OCI-LY3 (cell line): ENCODE measurements around the gene NKAPD1.

Experiments
- H2AFZ ChIP-seq: fragments of 200-600, 300-600 bp; shearing (Covaris generic); 2 replicates; pipeline ENCODE4 v1.6.0; 2014; ENCODE audit warnings: antibody characterized with exemption, low read depth, low read length
- H3K27ac ChIP-seq: fragments of 200-600, 300-600 bp; sonication (generic); 2 replicates; pipeline ENCODE4 v1.5.1; 2014; ENCODE audit warnings: mild to moderate bottlenecking, low read length, moderate library complexity, mixed read lengths
- H3K27me3 ChIP-seq: fragments of 200-600, 300-600 bp; sonication (generic); 2 replicates; pipeline ENCODE4 v1.6.1; 2014; ENCODE audit warnings: low read depth, low read length, mixed read lengths
- H3K36me3 ChIP-seq: fragments of 200-600, 300-600 bp; sonication (generic); replicated peaks from 2 replicates; pipeline ENCODE3; 2014; ENCODE audit warnings: low read depth, low read length, mixed read lengths
- H3K4me1 ChIP-seq: fragments of 300-600, 200-600 bp; sonication (generic); 2 replicates; pipeline ENCODE4 v1.6.1; 2014; ENCODE audit warnings: low read length, mixed read lengths
- H3K4me2 ChIP-seq: fragments of 200-600, 300-600 bp; sonication (generic); 2 replicates; pipeline ENCODE4 v1.6.1; 2014; ENCODE audit warnings: low read length, mixed read lengths
- H3K4me3 ChIP-seq: fragments of 300-600, 200-600 bp; sonication (generic); 2 replicates; pipeline ENCODE4 v1.5.1; 2014; ENCODE audit warnings: antibody characterized with exemption, mild to moderate bottlenecking, low read length, moderate library complexity
- H3K79me2 ChIP-seq: fragments of 300-600, 200-600 bp; shearing (Covaris generic); 2 replicates; pipeline ENCODE4 v1.6.1; 2014; ENCODE audit warnings: mild to moderate bottlenecking, low read length, mixed read lengths
- H3K9ac ChIP-seq: fragments of 300-600, 200-600 bp; shearing (Covaris generic); 2 replicates; pipeline ENCODE4 v1.6.0; 2014; ENCODE audit warnings: mild to moderate bottlenecking, low read length, moderate library complexity
- H3K9me3 ChIP-seq: fragments of 200-600, 300-600 bp; shearing (Covaris generic); 2 replicates; pipeline ENCODE4 v1.6.1; 2014; ENCODE audit warnings: low read length, mixed read lengths; ENCODE audit not compliant: insufficient read depth
- H4K20me1 ChIP-seq: fragments of 200-600, 300-600 bp; sonication (generic); 2 replicates; pipeline ENCODE4 v1.6.1; 2016; ENCODE audit warnings: low read length, mixed read lengths; ENCODE audit not compliant: insufficient read depth
- EZH2phosphoT487 ChIP-seq: fragments of 200-600 bp; shearing (Covaris generic); IDR thresholded peaks from 2 replicates; pipeline ENCODE4 v1.6.1; 2018; ENCODE audit warnings: antibody characterized with exemption, mixed run types, low read depth
- TF ChIP-seq, protein P1 (sequence below): fragments of 200-600, 300-600 bp; sonication (generic); IDR thresholded peaks from 2 replicates; pipeline ENCODE4 v1.5.1; 2014; ENCODE audit warnings: antibody characterized with exemption, low read length, low read depth

The NKAPD1 gene

DNA sequence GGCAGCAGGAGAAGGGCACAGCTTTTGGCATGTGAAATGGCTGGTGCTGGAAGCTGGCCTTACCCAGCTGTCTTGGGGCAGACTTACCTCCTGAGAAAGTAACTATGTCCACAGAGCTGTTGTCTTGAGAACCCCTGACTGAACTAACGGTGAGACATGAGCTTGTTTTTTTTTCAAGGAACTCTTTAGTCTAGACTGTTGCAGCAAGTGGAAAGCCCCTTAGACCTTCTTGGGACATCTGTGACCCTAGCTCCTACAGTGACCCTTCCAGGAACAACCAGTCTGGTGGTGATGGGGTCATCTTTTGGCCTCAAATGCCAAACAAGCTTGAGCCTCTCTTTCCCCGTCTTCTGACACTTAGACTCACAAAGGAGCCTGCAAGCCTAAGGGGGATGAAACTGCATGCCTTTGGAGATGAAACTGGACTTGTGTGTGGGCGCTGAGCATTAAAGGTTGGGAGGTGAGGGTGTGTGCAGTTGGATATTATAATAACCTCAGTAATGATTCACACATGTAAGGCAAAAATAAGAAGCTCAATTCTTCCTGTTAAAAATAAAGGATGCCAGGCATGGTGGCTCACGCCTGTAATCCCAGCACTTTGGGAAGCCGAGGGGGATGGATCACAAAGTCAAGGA lies 48.0 kb downstream of the NKAPD1 start:
- peaks cover 17% of the 10 kb centered on the region for H3K4me1 ChIP-seq
- H3K27ac ChIP-seq, result no peak overlapping the region
- no peak overlapping the region for H2AFZ ChIP-seq
- no peaks in the 10 kb centered on the region for H3K79me2 ChIP-seq
- no peaks in the 10 kb centered on the region for H4K20me1 ChIP-seq
- H3K9ac ChIP-seq, result no peak overlapping the region
- no peak overlapping the region for H3K4me2 ChIP-seq
- TF ChIP-seq, protein P1, sequence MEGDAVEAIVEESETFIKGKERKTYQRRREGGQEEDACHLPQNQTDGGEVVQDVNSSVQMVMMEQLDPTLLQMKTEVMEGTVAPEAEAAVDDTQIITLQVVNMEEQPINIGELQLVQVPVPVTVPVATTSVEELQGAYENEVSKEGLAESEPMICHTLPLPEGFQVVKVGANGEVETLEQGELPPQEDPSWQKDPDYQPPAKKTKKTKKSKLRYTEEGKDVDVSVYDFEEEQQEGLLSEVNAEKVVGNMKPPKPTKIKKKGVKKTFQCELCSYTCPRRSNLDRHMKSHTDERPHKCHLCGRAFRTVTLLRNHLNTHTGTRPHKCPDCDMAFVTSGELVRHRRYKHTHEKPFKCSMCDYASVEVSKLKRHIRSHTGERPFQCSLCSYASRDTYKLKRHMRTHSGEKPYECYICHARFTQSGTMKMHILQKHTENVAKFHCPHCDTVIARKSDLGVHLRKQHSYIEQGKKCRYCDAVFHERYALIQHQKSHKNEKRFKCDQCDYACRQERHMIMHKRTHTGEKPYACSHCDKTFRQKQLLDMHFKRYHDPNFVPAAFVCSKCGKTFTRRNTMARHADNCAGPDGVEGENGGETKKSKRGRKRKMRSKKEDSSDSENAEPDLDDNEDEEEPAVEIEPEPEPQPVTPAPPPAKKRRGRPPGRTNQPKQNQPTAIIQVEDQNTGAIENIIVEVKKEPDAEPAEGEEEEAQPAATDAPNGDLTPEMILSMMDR, result no peak
- TF ChIP-seq EZH2phosphoT487, result no peak
- no peaks in the 10 kb centered on the region for H3K36me3 ChIP-seq
- no peaks in the 10 kb centered on the region for H3K9me3 ChIP-seq
- no peaks in the 10 kb centered on the region for H3K27me3 ChIP-seq
- H3K4me3 ChIP-seq, result no peak overlapping the region

- H3K4me1 ChIP-seq, result peaks cover 17% of the 10 kb centered on the region
Observed at GRCh38 chr11:112123129-112123528, 49.0 kb downstream of the NKAPD1 start.

GRCh38 chr11:112127056-112127455 lies 53.0 kb downstream of the NKAPD1 start:
- TF ChIP-seq EZH2phosphoT487, result no peak
- TF ChIP-seq, protein P1, result no peak
- Histone ChIP-seq H3K4me2 (no peak overlapping the region), H3K27ac (no peak overlapping the region), H3K4me3 (no peak overlapping the region), H3K79me2 (no peaks in the 10 kb centered on the region), H3K9ac (no peak overlapping the region), H3K27me3 (no peaks in the 10 kb centered on the region), H3K4me1 (peaks cover 13% of the 10 kb centered on the region), H2AFZ (no peak overlapping the region), H3K36me3 (no peaks in the 10 kb centered on the region), H4K20me1 (no peaks in the 10 kb centered on the region), H3K9me3 (no peaks in the 10 kb centered on the region)

More at GRCh38 chr11:112123129-112123528, 49.0 kb downstream of the NKAPD1 start:
- Histone ChIP-seq H3K36me3 (no peaks in the 10 kb centered on the region), H2AFZ (no peak overlapping the region), H3K9ac (no peak overlapping the region), H3K79me2 (no peaks in the 10 kb centered on the region), H3K4me3 (no peak overlapping the region), H3K27me3 (no peaks in the 10 kb centered on the region), H4K20me1 (no peaks in the 10 kb centered on the region), H3K27ac (no peak overlapping the region), H3K9me3 (no peaks in the 10 kb centered on the region), H3K4me2 (no peak overlapping the region)
- TF ChIP-seq, protein P1, result no peak
- no peak for TF ChIP-seq EZH2phosphoT487

- Histone ChIP-seq H3K4me3 (no peak overlapping the region), H3K79me2 (no peaks in the 10 kb centered on the region), H3K9me3 (no peaks in the 10 kb centered on the region), H3K27me3 (no peaks in the 10 kb centered on the region), H3K4me1 (peaks cover 13% of the 10 kb centered on the region), H3K27ac (no peak overlapping the region), H3K36me3 (no peaks in the 10 kb centered on the region), H3K9ac (no peak overlapping the region), H2AFZ (no peak overlapping the region), H4K20me1 (no peaks in the 10 kb centered on the region), H3K4me2 (no peak overlapping the region)
- no peak for TF ChIP-seq EZH2phosphoT487
- TF ChIP-seq, protein P1, result no peak
Observed at GRCh38 chr11:112128483-112129121, 54.5 kb downstream of the NKAPD1 start.
